ENCODE data around the gene ICAM4.

GRCh38 chr19:10334588-10335351 lies 48.0 kb downstream of the ICAM4 start:
- TF ChIP-seq CTCF (IDR thresholded peaks at IDR 0.05), result peak; percentile 24
- no peak for TF ChIP-seq EZH2 (IDR thresholded peaks at IDR 0.05)

Data from neural progenitor cell (in vitro differentiated cells).